Bladder microvascular endothelial cell (primary cell): ENCODE measurements around the gene ADIG. TPM values are rescaled to one million over a fixed set of nuclear protein-coding genes. Genes with fewer than 3 reads are reported as not detected.

Experiments
- total RNA-seq: library from RNA; depleted of rRNA; stranded (reverse); fragments of >200 nt; gene quantifications from 2 replicates; pipeline ENCODE4 v1.2.3, GENCODE V29; 2014

The ADIG gene
- not detected in 2 replicates for total RNA-seq

GRCh38 chr20:38581013-38581412, at the start of gene ADIG:
Gene ADIG (plus strand): TSS chr20:38581197. CDS start chr20:38581251, 54 bp downstream.

GRCh38 chr20:38601216-38602184, 20.5 kb downstream of the ADIG start, which contains the start of gene ARHGAP40:
Gene ARHGAP40 (plus strand): TSS chr20:38601809.

Other genes with a start within 250 kb of the ADIG start
- gene LBP, start 234.7 kb upstream of the ADIG start, total RNA-seq: not detected in 2 replicates
- 3.1 and 13.7 TPM in 2 replicates for gene SNHG17, start 145.9 kb upstream of the ADIG start, total RNA-seq
- 15.9 and 39.3 TPM in 2 replicates for gene RALGAPB, start 108.4 kb upstream of the ADIG start, total RNA-seq
- not detected in 2 replicates for gene ARHGAP40, start 20.6 kb downstream of the ADIG start, total RNA-seq
- under 0.01 TPM in 1 of 2 replicates, not detected in the other for gene SLC32A1, start 143.3 kb downstream of the ADIG start, total RNA-seq
- 8.7 and 9.4 TPM in 2 replicates for gene ACTR5, start 167.3 kb downstream of the ADIG start, total RNA-seq
- gene PPP1R16B, start 224.5 kb downstream of the ADIG start, total RNA-seq: 109 and 184 TPM in 2 replicates